Parathyroid adenoma (tissue), 2 donors: ENCODE data around the gene SHOC2.

Experiments
- H2AFZ ChIP-seq: fragments of 300-600 bp; sonication (generic); one replicate; pipeline ENCODE4 v1.7.0; 2017; ENCODE audit warnings: antibody characterized with exemption, mild to moderate bottlenecking
- H3K27ac ChIP-seq: fragments of 300-600 bp; sonication (generic); one replicate; pipeline ENCODE4 v1.7.0; 2017
- H3K27me3 ChIP-seq: fragments of 300-600 bp; sonication (generic); one replicate; pipeline ENCODE4 v1.7.0; 2017; ENCODE audit warnings: low read length; ENCODE audit not compliant: control insufficient read depth, insufficient read depth
- H3K36me3 ChIP-seq: fragments of 300-600 bp; sonication (generic); one replicate; pipeline ENCODE4 v1.7.0; 2017; ENCODE audit warnings: low read length; ENCODE audit not compliant: control insufficient read depth, insufficient read depth
- H3K4me1 ChIP-seq: fragments of 300-600 bp; sonication (generic); one replicate; pipeline ENCODE4 v1.7.0; 2017; ENCODE audit warnings: control low read depth
- H3K4me2 ChIP-seq: fragments of 300-600 bp; sonication (generic); one replicate; pipeline ENCODE4 v1.7.0; 2017; ENCODE audit warnings: low read length
- H3K4me3 ChIP-seq: fragments of 300-600 bp; sonication (generic); one replicate; pipeline ENCODE4 v1.7.0; 2017; ENCODE audit warnings: low read depth, low read length
- H3K79me2 ChIP-seq: fragments of 300-600 bp; sonication (generic); one replicate; pipeline ENCODE4 v1.7.0; 2017; ENCODE audit warnings: control low read depth
- H3K9ac ChIP-seq: fragments of 300-600 bp; sonication (generic); one replicate; pipeline ENCODE4 v1.7.0; 2017; ENCODE audit warnings: mild to moderate bottlenecking
- H3K9me3 ChIP-seq: fragments of 300-600 bp; sonication (generic); one replicate; pipeline ENCODE4 v1.7.0; 2017; ENCODE audit warnings: low read length; ENCODE audit not compliant: control insufficient read depth
- CTCF ChIP-seq: fragments of 300-600 bp; sonication (generic); IDR thresholded peaks from one replicate; pipeline ENCODE4 v1.7.0; 2017; ENCODE audit warnings: antibody characterized with exemption, mild to moderate bottlenecking
- donor health status: primary hyperparathyroidism.

The SHOC2 gene

GRCh38 chr10:110872984-110873923 lies 46.1 kb upstream of the SHOC2 start:
- peak overlapping the region; percentile 82 for H3K4me3 ChIP-seq
- H3K9ac ChIP-seq: peak overlapping the region; percentile 99
- H3K27me3 ChIP-seq: no peaks in the 10 kb centered on the region
- peaks cover 45% of the 10 kb centered on the region for H3K79me2 ChIP-seq
- peak overlapping the region; percentile 94 for H3K4me2 ChIP-seq
- H3K9me3 ChIP-seq: no peaks in the 10 kb centered on the region
- peak overlapping the region; percentile 100 for H3K27ac ChIP-seq
- no peak for TF ChIP-seq CTCF
- peaks cover 18% of the 10 kb centered on the region for H3K4me1 ChIP-seq
- H2AFZ ChIP-seq: no peak overlapping the region
- H3K36me3 ChIP-seq: peaks cover 17% of the 10 kb centered on the region

- Histone ChIP-seq H3K4me2 (peak overlapping the region; percentile 94), H3K4me1 (peaks cover 21% of the 10 kb centered on the region), H3K27ac (peak overlapping the region; percentile 100), H3K79me2 (peaks cover 52% of the 10 kb centered on the region), H3K4me3 (peak overlapping the region; percentile 82), H3K36me3 (peaks cover 21% of the 10 kb centered on the region), H2AFZ (no peak overlapping the region), H3K9me3 (no peaks in the 10 kb centered on the region), H3K9ac (peak overlapping the region; percentile 24), H3K27me3 (no peaks in the 10 kb centered on the region)
- no peak for TF ChIP-seq CTCF
Measured at GRCh38 chr10:110873951-110874350, 45.5 kb upstream of the SHOC2 start.

- Histone ChIP-seq H3K4me1 (peaks cover 20% of the 10 kb centered on the region), H3K36me3 (peaks cover 24% of the 10 kb centered on the region)
Measured at GRCh38 chr10:110876000-110876399, 43.4 kb upstream of the SHOC2 start.

GRCh38 chr10:110876788-110877187 lies 42.6 kb upstream of the SHOC2 start:
- no peak overlapping the region for H3K27ac ChIP-seq
- H3K4me2 ChIP-seq: peak overlapping the region; percentile 94
- no peak for TF ChIP-seq CTCF
- peak overlapping the region; percentile 82 for H3K4me3 ChIP-seq
- H3K9ac ChIP-seq: no peak overlapping the region
- peaks cover 19% of the 10 kb centered on the region for H3K4me1 ChIP-seq
- peaks cover 24% of the 10 kb centered on the region for H3K36me3 ChIP-seq
- no peak overlapping the region for H2AFZ ChIP-seq
- H3K79me2 ChIP-seq: peaks cover 55% of the 10 kb centered on the region
- no peaks in the 10 kb centered on the region for H3K9me3 ChIP-seq
- no peaks in the 10 kb centered on the region for H3K27me3 ChIP-seq

More at GRCh38 chr10:110876000-110876399, 43.4 kb upstream of the SHOC2 start:
- peak overlapping the region; percentile 100 for H3K27ac ChIP-seq
- no peak for TF ChIP-seq CTCF
- H3K4me3 ChIP-seq: peak overlapping the region; percentile 82
- peak overlapping the region; percentile 94 for H3K4me2 ChIP-seq
- H2AFZ ChIP-seq: no peak overlapping the region
- H3K9ac ChIP-seq: no peak overlapping the region
- no peaks in the 10 kb centered on the region for H3K9me3 ChIP-seq
- H3K27me3 ChIP-seq: no peaks in the 10 kb centered on the region
- peaks cover 56% of the 10 kb centered on the region for H3K79me2 ChIP-seq
